22Rv1 (cell line): ENCODE measurements around the gene ASAH2.

Experiments
- CTCF ChIP-seq: fragments of 450-650 bp; IDR thresholded peaks from 2 replicates; pipeline ENCODE4 v1.5.1; 2017; ENCODE audit warnings: mild to moderate bottlenecking
- ZFX ChIP-seq: fragments of 450-650 bp; IDR thresholded peaks from 2 replicates; pipeline ENCODE4 v1.6.1; 2017; ENCODE audit warnings: antibody characterized with exemption, borderline replicate concordance

- TF ChIP-seq CTCF (no peak), ZFX (no peak)
Observed at GRCh38 chr10:50219200-50219599, 32.1 kb downstream of the ASAH2 start.
